GM19239 (cell line): Measurements from ENCODE around the gene KCTD7.
"Not testable (repeated sequence)": the region's sequence is repeated elsewhere in the genome, so short reads cannot be mapped to it uniquely, and the experiment has no call there.

Experiments
- DNase-seq: peaks from one replicate; pipeline ENCODE4 v3.0.0; 2011; ENCODE audit warnings: low spot score; ENCODE audit not compliant: insufficient read length
- FAIRE-seq: peaks from 2 replicates; lab custom pipeline; 2011; peaks lifted over from hg19 to GRCh38; lab: Jason Lieb, UNC

KCTD7 gene

DNA sequence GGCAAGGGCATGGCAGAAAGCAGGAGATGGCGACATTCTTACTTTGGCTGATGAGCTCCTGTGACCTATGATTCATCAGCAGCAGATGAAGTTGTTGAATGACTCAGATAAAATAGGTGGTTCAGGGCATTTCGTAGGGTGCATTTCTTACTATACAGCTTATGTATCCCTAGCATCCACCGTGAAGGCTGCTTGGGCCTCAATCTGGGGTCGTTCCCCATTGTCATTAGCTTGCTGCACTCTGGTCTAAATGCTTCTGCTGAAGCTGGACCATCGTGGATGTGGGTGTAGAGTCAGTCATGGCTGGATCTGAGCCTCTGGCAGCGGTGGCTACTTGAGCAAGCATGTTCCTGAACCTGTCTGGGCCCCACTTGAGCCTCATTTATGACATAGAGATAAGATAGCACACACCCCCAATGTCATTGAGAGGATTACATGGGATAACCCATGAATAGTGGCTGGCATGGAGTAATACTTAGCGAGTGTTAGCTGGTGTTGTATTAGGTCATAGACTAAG, 44.5 kb downstream of the KCTD7 start:
- DNase-seq, result not testable (repeated sequence)
- peak; percentile 51 for FAIRE-seq

DNA sequence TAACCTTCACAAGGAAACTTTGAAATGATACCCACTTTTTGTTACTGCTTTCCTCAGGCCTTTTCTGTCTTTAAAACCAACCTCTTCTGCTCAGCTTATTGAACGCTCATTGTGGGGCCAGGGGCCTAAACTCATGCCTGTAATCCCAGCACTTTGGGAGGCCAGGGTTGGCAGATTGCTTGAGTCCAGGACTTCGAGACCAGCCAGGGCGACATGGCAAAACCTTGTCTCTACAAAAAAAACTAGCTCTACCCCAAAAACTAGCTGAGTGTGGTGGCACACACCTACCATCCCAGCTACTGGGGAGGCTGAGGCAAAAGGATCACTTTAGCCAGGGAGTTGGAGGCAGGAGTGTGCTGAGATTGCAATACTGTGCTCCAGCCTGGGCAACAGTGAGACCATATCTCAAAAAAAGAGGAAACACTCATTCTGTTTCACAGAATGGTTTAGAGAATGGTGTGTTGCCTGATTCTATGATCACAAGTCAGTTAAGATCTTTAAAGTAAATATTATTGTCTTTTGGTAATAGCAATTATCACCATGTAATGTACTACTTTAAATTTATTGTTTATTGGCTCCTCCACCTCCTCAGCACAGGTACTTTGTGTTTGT, 51.1 kb downstream of the KCTD7 start:
- DNase-seq, result no peak

DNA sequence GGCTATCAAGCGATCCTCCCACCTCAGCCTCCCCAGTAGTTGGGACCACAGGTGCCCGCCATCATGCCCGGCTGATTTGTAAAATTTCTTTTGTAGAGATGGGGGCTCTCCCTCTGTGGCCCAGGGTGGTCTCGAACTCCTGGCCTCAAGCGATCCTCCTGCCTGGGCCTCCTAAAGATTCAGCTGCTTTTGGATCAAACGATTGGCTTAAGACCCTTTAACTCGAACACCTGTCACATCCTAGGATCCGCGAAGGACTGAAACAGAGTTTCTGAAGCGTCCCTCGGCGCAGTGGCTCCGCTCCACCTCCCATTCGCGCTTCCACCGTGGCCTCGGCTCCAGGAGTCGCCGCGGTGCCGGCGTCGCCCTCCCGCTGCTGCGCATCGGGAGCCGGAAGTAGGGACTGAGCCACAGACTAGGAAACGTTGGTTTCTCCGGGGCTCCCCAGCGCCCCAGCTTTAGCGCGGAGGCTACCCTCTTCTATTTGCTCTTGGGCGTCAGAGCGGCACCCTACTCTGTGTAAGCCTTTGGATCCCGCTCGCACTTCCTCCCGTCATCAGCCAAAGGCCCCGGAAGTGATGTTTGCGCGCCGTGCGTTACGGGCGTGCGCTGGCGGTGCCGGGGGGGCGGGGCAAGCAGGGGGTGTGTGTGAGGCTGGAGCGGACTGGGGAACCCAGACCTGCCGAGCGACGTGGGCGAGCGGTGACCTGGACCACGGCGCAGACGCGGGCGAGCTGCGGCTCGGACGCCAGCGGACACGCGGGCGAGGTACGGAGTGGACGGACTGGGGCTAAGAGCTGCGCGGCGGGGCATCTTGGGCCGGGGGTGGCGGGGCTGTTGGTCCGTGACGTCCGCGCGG, 53.0 kb downstream of the KCTD7 start:
- peak; percentile 76 for FAIRE-seq

More for the DNA sequence above, 51.1 kb downstream of the KCTD7 start:
- FAIRE-seq, result no peak

DNA sequence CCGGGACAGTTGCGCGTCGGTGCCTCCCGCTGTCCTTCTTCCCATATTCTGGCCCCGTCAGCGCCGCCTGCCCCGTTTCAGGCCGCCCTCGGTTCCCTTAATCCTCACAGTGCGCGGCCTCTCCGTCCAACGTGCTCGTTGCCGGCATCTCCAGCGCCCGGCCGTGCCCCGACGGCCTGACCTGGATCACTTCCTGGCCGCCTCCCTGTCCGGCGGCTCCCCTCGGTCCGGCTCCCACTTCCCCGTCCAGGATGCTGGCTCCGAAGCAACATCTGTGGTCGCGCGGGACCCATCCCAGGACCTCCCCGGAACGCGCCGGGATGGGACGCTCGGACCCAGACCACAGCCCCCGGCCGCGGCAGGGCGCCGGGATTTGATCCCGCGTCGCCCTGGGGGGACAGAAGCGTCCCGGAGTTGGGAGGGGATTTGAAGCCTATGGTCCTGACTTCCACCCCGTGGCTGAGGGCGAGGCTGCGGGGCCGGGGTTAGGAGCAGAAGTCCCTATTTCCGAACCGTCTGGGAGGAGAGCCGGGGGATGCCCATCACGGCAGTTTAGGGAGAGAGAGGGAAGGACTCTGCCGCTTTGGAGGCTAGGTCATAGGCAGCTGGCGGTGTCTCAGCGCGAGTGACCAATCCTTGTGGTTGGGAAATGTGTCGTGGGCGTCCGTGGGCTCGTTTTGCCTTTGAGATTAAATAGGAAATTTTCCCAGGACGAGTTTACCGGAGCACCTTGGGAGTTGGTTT, 53.8 kb downstream of the KCTD7 start:
- DNase-seq, result no peak
- FAIRE-seq, result no peak

More for the DNA sequence above, 53.0 kb downstream of the KCTD7 start:
- peak; percentile 92 for DNase-seq

DNA sequence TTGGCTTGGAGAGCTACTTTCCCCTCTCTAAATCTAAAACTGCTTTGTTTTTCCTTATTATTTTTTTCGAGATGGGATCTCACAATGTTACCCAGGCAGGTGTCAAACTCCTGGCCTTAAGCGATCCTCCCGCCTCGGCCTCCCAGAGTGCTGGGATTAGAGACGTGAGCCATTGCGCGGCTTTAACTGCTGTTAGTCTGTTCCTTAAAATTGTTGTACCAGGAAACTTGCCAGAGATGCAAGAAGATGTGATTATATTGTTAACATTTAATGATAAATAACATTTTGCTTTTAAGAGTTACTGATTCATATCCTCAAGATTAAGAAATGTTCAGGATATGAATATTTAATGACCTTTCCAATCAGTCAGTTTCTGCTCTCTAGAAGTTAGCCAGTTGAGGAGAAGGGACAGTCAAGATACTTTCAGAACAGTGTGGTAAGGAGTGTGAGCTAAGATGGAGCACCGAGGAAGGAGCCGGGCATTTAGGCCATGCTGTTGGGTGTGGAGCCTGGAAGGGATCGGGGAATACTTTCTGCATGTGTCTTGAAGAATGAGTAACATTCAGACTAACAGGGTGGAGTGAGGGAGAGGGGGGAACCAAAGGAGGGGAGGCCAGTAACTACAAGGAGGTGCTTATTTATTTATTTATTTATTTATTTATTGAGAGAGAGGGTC, 54.6 kb downstream of the KCTD7 start:
- not testable (repeated sequence) for DNase-seq, FAIRE-seq

DNA sequence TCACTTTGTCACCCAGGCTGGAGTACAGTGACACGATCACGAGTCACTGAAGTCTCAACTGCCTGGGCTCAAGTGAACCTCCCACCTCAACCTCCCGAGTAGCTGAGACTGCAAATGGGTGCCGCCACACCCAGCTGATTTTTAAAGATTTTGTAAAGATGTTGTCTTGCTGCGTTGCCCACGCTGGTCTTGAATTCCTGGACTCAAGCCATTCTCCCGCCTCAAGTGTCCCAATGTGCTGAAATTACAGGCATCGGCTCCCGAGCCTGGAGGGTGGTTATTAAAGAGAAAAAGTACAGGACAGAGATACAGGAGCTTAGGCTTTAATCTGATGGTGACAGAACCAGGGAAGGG, 55.1 kb downstream of the KCTD7 start:
- FAIRE-seq, result no peak
- DNase-seq, result no peak

DNA sequence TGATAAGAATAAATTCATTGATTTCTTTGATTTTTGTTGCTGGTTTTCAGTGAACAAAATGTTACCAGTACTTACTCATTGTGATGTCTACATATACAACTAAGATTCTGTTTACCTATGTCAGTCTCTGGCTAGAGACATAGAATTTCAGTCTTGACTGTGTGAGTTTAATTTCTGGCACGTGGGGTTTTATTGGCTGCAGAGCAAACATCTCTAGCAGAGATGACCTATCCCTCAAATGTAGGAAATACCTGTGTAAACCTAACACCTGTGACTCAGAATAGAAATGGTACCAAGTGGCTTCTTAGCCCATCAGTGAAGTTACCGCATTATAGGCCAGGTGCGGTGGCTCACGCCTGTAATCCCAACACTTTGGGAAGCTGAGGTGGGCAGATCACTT, 57.0 kb downstream of the KCTD7 start:
- DNase-seq, FAIRE-seq: not testable (repeated sequence)

DNA sequence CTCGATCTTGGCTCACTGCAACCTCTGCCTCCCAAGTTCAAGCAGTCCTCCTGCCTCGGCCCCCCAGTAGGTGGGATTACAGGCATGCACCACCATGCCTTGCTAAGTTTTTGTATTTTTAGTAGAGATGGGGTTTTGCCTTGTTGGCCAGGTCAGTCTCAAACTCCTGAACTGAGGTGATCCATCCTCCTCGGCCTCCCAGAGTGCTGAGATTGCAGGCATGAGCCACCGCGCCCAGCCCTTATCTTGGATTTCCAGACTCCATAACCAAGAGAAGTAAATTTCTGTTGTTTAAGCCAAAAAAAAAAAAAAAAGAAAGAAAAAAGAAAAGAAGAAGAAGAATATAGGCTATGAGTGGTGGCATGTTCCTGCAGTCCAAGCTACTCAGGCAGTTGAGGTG, 58.5 kb downstream of the KCTD7 start:
- no peak for DNase-seq
- no peak for FAIRE-seq

DNA sequence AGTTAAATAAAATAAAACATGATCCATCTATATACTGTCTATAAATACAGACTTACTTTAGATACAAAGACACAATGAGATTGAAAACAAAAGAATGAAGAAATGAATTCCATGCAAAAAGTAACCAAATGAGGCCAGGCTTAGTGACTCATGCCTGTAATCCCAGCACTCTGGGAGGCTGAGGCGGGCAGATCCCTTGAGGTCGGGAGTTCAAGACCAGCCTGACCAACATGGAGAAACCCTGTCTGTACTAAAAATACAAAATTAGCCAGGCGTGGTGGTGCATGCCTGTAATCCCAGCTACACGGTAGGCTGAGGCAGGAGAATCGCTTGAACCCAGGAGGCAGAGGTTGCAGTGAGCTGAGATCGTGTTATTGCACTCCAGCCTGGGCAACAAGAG, 59.0 kb downstream of the KCTD7 start:
- FAIRE-seq, DNase-seq: not testable (repeated sequence)

DNA sequence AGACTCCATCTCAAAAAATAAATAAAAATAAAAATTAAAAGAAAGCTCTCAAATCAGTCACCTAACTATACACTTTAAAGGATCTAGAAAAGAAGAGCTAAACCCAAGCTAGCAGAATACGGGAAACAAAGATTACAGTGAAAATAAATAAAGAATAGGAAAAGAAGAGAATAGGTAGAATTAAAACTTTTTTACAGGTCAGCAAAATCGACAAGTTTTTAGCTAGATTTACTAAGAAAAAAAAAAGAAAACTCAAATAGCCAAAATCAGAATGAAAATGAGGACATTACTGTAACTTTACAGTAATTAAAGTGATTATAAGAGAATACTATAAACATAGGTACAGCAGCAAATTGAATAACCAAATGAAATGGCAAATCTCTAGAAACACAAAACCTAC, 60.4 kb downstream of the KCTD7 start:
- DNase-seq (no peak), FAIRE-seq (no peak)

DNA sequence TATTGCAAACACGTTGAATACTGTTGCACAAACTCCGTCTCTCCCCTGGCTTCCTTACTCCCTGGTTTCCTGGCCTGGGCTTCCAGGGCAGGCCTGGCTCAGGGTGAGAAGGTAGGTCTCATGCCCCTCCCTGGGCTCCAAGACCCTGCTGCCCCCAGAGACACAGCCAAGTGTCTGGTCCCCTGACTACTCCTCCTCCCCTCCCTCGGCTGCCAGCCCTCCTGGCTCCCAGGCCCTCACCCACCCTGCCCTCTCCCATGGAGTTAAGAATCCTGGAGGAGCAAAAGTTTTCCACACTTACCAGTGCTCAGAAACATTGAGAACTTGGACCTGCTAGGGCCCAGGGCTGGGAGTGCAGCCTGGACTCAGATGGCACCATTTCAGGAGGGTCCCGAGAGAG, 64.7 kb downstream of the KCTD7 start:
- DNase-seq (no peak), FAIRE-seq (no peak)
